GM08714 (cell line): ENCODE measurements around the gene DYNLT5.
A peak's percentile ranks its signal among the peaks of the same experiment; 100 is the strongest.
"Not testable (repeated sequence)": the region's sequence is repeated elsewhere in the genome, so short reads cannot be mapped to it uniquely, and the experiment has no call there.

Experiments used
- H3K4me3 ChIP-seq: fragments of 200-500 bp; sonication (Bioruptor generic); 2 replicates; pipeline ENCODE4 v1.5.1; 2014; ENCODE audit warnings: mild to moderate bottlenecking, low read length, inconsistent platforms
- ZNF274 ChIP-seq: IDR thresholded peaks from 2 replicates; pipeline ENCODE4 v1.6.1; 2012; ENCODE audit warnings: mild to moderate bottlenecking, low read depth, low read length

The DYNLT5 gene

DNA sequence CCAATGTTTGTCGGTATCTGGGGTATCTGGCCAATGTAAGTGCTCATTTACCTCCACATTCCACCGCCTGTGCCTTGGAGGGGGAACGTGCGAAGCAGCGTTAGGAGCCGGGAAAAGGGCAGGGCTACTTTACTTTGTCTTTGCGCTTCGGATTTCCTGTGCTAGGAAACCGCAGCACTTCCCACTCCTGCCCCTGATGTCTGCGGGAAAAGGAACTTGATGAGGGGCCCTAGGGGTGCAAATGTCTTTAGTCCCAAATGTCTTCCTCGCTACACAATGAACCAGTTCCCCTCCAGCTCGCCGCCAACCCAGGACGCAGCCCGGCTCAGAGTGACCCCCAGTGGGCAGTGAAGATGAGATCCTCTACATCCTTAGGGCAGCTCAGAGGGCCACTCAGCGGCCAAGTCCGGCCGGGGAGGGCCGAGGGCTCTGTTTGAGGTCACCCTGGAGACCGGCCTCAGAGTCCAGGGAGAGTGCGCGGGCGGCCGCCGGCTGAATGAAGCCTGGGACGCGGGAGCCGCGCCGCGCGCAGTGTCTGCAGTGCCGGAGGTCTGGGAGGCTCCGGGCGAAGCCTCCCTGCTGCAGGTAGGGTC is at the start of gene DYNLT5:
Gene DYNLT5, plus strand, starts transcription at position 460 of the 593 bp plus-strand sequence. CDS start 2,200 bp downstream, outside the sequence.
- H3K4me3 ChIP-seq, result peak within 1 kb of the TSS; percentile 32; the same call in 1 of the 2 replicates
- no peak for TF ChIP-seq ZNF274

- H3K4me3 ChIP-seq, result no peak overlapping the region
- no peak for TF ChIP-seq ZNF274
These were observed 47.9 kb upstream of the DYNLT5 start for GRCh38 chr1:66704177-66704875.

GRCh38 chr1:66705110-66705509 is 47.1 kb upstream of the DYNLT5 start:
- no peak overlapping the region for H3K4me3 ChIP-seq
- no peak for TF ChIP-seq ZNF274

- TF ChIP-seq ZNF274, result no peak
- no peak overlapping the region for H3K4me3 ChIP-seq
These were observed 40.8 kb upstream of the DYNLT5 start for GRCh38 chr1:66711420-66711819.

DNA sequence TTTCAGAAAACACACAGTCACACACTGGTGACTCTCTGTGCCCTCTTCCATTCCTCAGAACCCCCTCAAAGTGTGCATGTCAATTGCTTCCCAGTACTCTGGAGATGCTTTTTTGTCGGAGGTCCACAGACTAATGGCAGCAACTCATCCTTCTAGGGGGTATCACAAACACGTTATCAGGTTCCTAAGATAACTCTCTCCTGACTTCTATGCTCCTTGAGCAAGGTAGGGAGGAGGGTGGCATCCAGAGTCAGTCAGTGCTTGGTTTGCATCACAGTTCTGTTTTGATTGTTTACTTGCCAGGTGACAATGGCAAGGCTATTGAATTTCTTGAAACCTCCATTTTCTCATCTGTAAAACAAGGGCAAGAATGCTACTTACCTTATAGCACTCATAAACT is 39.4 kb upstream of the DYNLT5 start:
- no peak for TF ChIP-seq ZNF274
- no peak overlapping the region for H3K4me3 ChIP-seq

DNA sequence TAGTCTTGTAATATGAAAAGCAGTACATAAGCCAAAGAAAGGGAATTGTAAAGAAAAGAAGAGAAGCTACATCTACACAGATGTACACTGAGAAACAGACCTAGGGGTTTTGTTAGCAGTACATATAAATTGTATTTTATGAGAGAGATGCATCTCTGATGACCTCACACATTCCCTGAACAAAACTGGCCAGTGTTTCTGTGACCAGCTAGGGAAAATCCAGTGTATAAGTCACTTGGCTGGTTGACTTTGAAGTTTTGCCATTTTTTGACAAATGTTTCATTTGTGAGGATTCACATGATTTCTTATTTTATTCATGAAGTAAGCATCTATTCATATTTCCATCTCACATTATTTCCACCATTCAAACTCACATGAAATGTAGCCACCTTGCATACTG is 28.3 kb upstream of the DYNLT5 start:
- H3K4me3 ChIP-seq, result no peak overlapping the region
- no peak for TF ChIP-seq ZNF274

GRCh38 chr1:66725885-66726665 is 26.2 kb upstream of the DYNLT5 start:
- no peak overlapping the region for H3K4me3 ChIP-seq
- TF ChIP-seq ZNF274, result no peak

GRCh38 chr1:66728021-66728420 is 24.2 kb upstream of the DYNLT5 start:
- TF ChIP-seq ZNF274, result no peak
- H3K4me3 ChIP-seq, result no peak overlapping the region

GRCh38 chr1:66728716-66729115 is 23.5 kb upstream of the DYNLT5 start:
- H3K4me3 ChIP-seq, result not testable (repeated sequence)

GRCh38 chr1:66729119-66729518 is 23.1 kb upstream of the DYNLT5 start:
- no peak overlapping the region for H3K4me3 ChIP-seq
- TF ChIP-seq ZNF274, result no peak

GRCh38 chr1:66729523-66729922 is 22.7 kb upstream of the DYNLT5 start:
- H3K4me3 ChIP-seq, result no peak overlapping the region
- no peak for TF ChIP-seq ZNF274

DNA sequence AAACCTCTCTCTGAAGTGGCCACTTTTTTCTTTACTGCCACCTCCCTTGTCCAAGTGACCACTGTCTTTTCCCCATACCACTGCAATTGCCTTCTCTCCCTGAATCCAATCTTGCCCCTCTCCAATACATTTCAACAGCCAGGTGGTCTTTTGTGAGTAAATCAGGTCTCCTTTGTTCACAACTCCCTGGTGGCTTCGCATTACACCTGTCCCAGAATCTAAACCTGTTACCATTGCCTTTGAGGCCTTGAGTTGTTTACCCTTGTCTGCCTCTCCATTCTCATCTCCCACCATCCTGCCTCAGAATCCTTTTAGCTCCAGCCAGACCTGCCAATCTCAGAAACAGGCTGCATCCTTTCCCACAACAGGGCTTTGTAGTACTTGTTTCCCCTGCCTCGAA is 21.8 kb upstream of the DYNLT5 start:
- TF ChIP-seq ZNF274, result no peak
- H3K4me3 ChIP-seq, result no peak overlapping the region

DNA sequence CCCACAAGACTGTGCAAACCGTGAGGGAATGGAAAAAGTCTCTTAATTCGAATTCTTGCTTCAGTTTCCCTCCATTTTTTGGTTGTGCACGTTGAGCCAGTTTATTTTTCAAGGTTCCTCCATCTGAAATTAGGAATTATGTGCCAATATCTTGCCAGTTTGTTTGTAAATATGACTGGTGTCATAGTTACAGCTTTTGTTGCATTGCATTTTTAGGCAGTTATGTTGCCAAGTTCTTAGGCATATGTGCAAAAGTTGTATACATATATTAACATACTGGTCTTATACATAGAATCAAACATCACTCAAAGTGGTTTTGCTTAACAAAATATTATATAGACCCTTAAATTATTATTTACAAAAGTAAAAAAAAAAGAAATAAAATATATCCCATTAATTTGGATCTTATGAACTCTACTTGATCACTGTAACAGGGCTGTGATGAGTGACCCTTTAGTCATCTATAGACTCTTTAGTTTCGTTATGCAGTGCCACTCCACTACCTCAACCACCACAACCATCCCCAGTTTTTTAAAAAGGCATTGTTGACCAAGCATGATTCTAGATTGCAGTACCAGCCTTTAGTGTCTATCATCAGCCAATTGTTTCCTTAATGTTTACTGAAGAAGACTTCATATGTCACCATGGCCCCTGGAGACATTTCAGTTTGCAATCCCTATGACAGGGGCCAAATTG is 20.9 kb upstream of the DYNLT5 start:
- no peak overlapping the region for H3K4me3 ChIP-seq
- TF ChIP-seq ZNF274, result no peak

- TF ChIP-seq ZNF274, result no peak
- H3K4me3 ChIP-seq, result no peak overlapping the region
These were observed 19.7 kb upstream of the DYNLT5 start for GRCh38 chr1:66732407-66733166.
